Measurements from ENCODE around the gene GPR107.
A peak's percentile ranks its signal among the peaks of the same experiment; 100 is the strongest.
"Not testable (repeated sequence)": the region's sequence is repeated elsewhere in the genome, so short reads cannot be mapped to it uniquely, and the experiment has no call there.

The GPR107 gene
- 52.0 to 73.9 (median 62.3) reads per million in 4 donors for total RNA-seq

- DNase-seq: peak; percentile 55 to 74 (median 72)
Measured at GRCh38 chr9:130053504-130054324, at the start of gene GPR107. Gene GPR107, plus strand, starts transcription at chr9:130053906. Its CDS starts 27 bp downstream, at chr9:130053933.

DNA sequence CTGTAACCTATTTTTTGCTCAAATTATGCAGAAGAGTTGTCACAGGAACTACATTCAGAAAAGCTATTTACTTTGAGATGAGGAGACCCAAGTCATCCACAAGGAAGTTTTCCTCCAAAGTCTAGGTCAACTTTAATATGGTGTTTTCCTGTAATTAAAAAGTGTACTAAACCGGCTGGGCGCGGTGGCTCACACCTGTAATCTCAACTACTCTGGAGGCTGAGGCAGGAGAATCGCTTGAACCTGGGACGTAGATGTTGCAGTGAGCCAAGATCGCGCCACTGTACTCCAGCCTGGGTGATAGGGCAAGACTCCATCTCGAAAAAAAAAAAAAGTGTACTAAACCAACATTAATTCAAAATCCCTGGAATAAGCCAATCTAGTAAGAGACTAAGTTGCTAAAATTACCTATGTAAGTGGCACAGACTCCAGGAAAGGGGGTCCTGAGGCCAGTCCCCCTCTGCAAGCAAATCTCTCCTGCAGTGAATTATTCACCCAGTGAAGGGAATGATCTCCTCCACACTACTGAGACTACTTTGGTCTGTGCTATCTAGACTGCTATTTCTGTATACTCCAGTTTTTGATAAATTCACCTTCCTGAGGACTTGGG, 49.7 kb upstream of the GPR107 start:
- DNase-seq: no peak

DNA sequence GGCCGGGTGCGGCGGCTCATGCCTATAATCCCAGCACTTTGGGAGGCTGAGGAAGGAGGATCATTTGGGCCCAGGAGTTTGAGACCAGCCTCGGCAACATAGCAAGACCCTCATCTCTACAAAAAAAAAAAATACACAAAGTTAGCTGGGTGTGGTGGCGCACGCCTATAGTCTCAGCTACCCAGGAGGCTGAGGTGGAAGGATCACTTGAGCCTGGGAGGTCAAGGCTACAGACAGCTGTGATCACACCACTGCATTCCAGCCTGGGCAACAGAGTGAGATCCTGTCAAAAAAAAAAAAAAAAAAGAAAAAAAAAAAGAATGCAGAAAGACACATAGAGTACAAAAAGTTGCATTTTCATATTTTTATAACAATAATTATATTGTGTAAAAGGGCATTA, 46.8 kb upstream of the GPR107 start:
- not testable (repeated sequence) for DNase-seq

DNA sequence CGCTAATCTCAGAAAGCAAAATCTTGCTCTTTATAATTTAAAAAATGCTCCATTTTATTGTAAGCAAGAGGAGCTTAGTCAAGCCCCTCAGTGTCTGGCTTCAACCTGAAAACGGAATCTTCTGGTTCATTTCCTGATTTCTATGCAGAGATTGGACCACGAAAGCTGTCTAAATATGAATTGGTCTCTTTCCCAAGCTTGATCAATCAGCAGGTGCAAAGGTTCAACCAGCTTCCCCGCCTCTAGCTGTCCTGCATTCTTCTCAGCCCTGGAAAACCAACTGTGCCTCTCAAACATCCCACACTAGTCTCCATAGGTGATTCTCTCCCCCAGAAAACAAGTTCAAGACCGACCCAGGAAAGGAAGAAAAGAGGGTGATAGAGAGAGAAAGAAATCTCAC, 45.2 kb upstream of the GPR107 start:
- DNase-seq: no peak

- DNase-seq: not testable (repeated sequence)
Measured at GRCh38 chr9:130009546-130009945, 44.2 kb upstream of the GPR107 start.

GRCh38 chr9:130010151-130010988, 43.3 kb upstream of the GPR107 start:
- peak; percentile 43 to 66 (median 53) for DNase-seq

GRCh38 chr9:130013326-130013725, 40.4 kb upstream of the GPR107 start:
- no peak for DNase-seq

- DNase-seq: no peak
Measured at GRCh38 chr9:130015353-130016019, 38.2 kb upstream of the GPR107 start.

- no peak for DNase-seq
Measured at GRCh38 chr9:130017076-130017475, 36.6 kb upstream of the GPR107 start.

GRCh38 chr9:130017510-130017909, 36.2 kb upstream of the GPR107 start:
- DNase-seq: not testable (repeated sequence)

DNA sequence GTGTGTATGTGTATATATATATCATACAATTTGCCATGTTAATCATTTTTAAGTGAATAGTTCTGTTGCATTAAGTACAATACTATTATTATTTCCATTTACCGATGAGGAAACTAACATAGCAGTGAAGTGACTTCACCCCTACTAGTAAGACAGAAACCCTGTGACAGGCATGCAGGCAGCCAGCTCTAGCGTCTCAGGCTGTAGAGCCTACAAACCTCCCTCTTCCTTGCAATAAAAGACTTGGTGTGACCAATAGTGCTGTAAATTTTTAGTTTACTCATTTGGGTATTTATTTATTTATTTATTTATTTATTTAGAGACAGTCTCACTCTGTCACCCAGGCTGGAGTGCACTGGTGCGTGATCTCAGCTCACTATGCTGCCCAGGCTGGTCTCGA, 35.4 kb upstream of the GPR107 start:
- DNase-seq: no peak

DNA sequence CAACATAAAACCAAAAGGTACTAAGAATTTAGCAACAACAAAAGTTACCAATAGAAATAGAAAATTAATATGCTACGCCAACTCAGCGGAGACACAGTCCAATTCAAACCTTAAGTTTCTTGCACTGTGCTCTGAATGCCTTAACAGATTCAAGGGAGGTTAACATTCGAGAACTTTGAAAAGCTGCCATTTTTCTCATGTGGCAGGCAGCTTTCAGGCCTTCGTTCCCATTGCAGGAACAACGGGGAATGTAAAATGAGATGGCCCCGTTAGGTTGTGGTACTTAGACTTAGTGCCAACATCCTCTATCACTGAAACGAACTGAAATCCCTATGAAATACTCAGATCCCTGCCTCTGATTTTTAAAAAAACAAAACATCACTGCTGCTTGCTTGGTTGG, 33.1 kb upstream of the GPR107 start:
- no peak for DNase-seq

- DNase-seq: no peak
Measured at GRCh38 chr9:130021123-130021522, 32.6 kb upstream of the GPR107 start.

DNA sequence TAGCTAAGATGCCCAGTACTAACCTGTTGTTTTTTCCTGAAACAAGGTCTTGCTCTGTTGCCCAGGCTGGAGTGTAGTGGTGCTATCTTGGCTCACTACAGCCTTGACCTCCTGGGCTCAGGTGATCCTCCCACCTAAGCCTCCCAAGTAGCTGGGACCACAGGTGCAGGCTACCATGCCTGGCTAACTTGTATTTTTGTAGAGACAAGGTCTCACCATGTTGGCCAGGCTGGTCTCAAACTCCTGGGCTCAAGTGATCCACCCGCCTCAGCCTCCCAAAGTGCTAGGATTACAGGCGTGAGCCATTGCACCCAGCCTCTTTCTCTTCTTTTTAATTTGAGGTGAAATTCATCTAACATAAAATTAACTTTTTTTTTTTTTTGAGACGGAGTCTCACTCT, 31.9 kb upstream of the GPR107 start:
- not testable (repeated sequence) for DNase-seq

GRCh38 chr9:130022566-130023143, 31.1 kb upstream of the GPR107 start:
- DNase-seq: no peak

- no peak for DNase-seq
Measured at GRCh38 chr9:130023144-130023787, 30.4 kb upstream of the GPR107 start.

- no peak for DNase-seq
Measured at GRCh38 chr9:130023994-130024596, 29.6 kb upstream of the GPR107 start.

- DNase-seq: no peak
Measured at GRCh38 chr9:130024597-130024994, 29.1 kb upstream of the GPR107 start.

- DNase-seq: no peak
Measured at GRCh38 chr9:130026583-130027340, 26.9 kb upstream of the GPR107 start.

- no peak for DNase-seq
Measured at GRCh38 chr9:130027533-130028365, 26.0 kb upstream of the GPR107 start.

Data from T-helper 1 cell (primary cell).